GM18873 (cell line): ENCODE measurements around the gene SPIN1.

Experiments used
- ATAC-seq: cut with Tn5 transposase; IDR thresholded peaks from one replicate; pipeline ENCODE4 v1.9.1; 2021; ENCODE audit warnings: mild to moderate bottlenecking, moderate library complexity, moderate number of reproducible peaks; ENCODE audit not compliant: unreplicated experiment, low FRiP score

Gene SPIN1

GRCh38 chr9:88478246-88478645 is 90.0 kb downstream of the SPIN1 start:
- ATAC-seq = no peak

- ATAC-seq = no peak
These were observed 93.7 kb downstream of the SPIN1 start for GRCh38 chr9:88481933-88482332.

- ATAC-seq = no peak
These were observed 99.9 kb downstream of the SPIN1 start for GRCh38 chr9:88488166-88488565.

- ATAC-seq = no peak
These were observed 106.9 kb downstream of the SPIN1 start for GRCh38 chr9:88494983-88495721.

GRCh38 chr9:88497224-88497623 is 109.0 kb downstream of the SPIN1 start:
- no peak for ATAC-seq

- no peak for ATAC-seq
These were observed 110.6 kb downstream of the SPIN1 start for GRCh38 chr9:88498880-88499279.

- ATAC-seq = no peak
These were observed 112.8 kb downstream of the SPIN1 start for GRCh38 chr9:88501086-88501485.

- no peak for ATAC-seq
These were observed 114.3 kb downstream of the SPIN1 start for GRCh38 chr9:88502552-88503034.

GRCh38 chr9:88503081-88503844 is 115.0 kb downstream of the SPIN1 start:
- ATAC-seq = no peak

GRCh38 chr9:88503845-88504764 is 115.9 kb downstream of the SPIN1 start:
- no peak for ATAC-seq

GRCh38 chr9:88508326-88508725 is 120.1 kb downstream of the SPIN1 start:
- no peak for ATAC-seq

- no peak for ATAC-seq
These were observed 123.7 kb downstream of the SPIN1 start for GRCh38 chr9:88511906-88512305.

- ATAC-seq = no peak
These were observed 126.0 kb downstream of the SPIN1 start for GRCh38 chr9:88514247-88514646.

GRCh38 chr9:88521308-88521707 is 133.1 kb downstream of the SPIN1 start:
- no peak for ATAC-seq

- no peak for ATAC-seq
These were observed 134.1 kb downstream of the SPIN1 start for GRCh38 chr9:88522360-88522759.

GRCh38 chr9:88523056-88523455 is 134.8 kb downstream of the SPIN1 start:
- ATAC-seq = no peak

GRCh38 chr9:88524911-88525310 is 136.7 kb downstream of the SPIN1 start:
- no peak for ATAC-seq

- ATAC-seq = no peak
These were observed 139.4 kb downstream of the SPIN1 start for GRCh38 chr9:88527618-88528017.
